ENCODE results near the gene FREM2.

The FREM2 gene

DNA sequence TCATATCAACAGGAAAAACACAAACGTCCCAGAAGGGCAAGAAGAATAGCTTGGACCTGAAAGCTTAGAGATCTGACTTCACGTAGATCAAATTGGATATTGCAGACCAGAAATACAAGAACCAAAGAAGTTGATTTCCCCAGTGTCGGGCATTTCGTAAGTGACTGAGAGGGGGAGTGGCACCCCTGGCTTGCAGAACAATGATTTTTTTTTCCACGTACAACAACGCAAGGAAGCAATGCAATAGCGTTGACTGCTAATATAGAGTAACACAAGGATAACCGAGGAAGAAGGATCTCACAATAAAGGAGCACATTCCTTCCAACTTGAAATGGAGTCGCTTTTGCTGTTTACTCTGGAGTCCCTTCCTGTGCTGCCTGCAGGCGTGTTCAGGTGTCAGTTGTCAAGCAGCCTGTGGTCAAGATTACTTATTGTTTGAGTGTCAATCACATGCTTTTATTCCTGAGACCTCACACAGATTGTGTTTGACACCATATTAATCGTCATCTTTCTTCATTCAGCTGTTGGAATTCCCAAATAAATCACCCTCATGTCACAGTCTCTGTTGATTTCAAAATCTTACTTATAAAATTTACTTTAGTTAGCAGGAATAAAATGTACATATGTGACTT is 139.4 kb downstream of the FREM2 start:
- DNase-seq (ENCODE audit: insufficient read length, low spot score) (no peak), FAIRE-seq (no peak)
- TF ChIP-seq SPI1 (IDR thresholded peaks at IDR 0.05; ENCODE audit: low read depth, low read length) (no peak), TAF1 (IDR thresholded peaks at IDR 0.05; ENCODE audit: low read depth, low read length) (no peak), POU2F2 (IDR thresholded peaks at IDR 0.05; ENCODE audit: low read depth, low read length) (no peak), POLR2AphosphoS5 (IDR thresholded peaks at IDR 0.05; ENCODE audit: low read depth, low read length) (no peak), POLR2A (IDR thresholded peaks at IDR 0.05; ENCODE audit: low read depth, low read length) (no peak), PAX5 (IDR thresholded peaks at IDR 0.05; ENCODE audit: insufficient read depth, low read length, severe bottlenecking) (no peak)

GRCh38 chr13:38830442-38831045 is 143.7 kb downstream of the FREM2 start:
- no peak for DNase-seq (ENCODE audit: insufficient read length, low spot score)
- TF ChIP-seq SPI1 (IDR thresholded peaks at IDR 0.05; ENCODE audit: low read depth, low read length) (no peak), POLR2A (IDR thresholded peaks at IDR 0.05; ENCODE audit: low read depth, low read length) (no peak), TAF1 (IDR thresholded peaks at IDR 0.05; ENCODE audit: low read depth, low read length) (no peak), POLR2AphosphoS5 (IDR thresholded peaks at IDR 0.05; ENCODE audit: low read depth, low read length) (no peak), POU2F2 (IDR thresholded peaks at IDR 0.05; ENCODE audit: low read depth, low read length) (no peak), PAX5 (IDR thresholded peaks at IDR 0.05; ENCODE audit: insufficient read depth, low read length, severe bottlenecking) (no peak)
- no peak for FAIRE-seq

- DNase-seq (ENCODE audit: insufficient read length, low spot score) (no peak), FAIRE-seq (no peak)
- TF ChIP-seq POLR2A (IDR thresholded peaks at IDR 0.05; ENCODE audit: low read depth, low read length) (no peak), TAF1 (IDR thresholded peaks at IDR 0.05; ENCODE audit: low read depth, low read length) (no peak), POLR2AphosphoS5 (IDR thresholded peaks at IDR 0.05; ENCODE audit: low read depth, low read length) (no peak), PAX5 (IDR thresholded peaks at IDR 0.05; ENCODE audit: insufficient read depth, low read length, severe bottlenecking) (no peak), POU2F2 (IDR thresholded peaks at IDR 0.05; ENCODE audit: low read depth, low read length) (no peak), SPI1 (IDR thresholded peaks at IDR 0.05; ENCODE audit: low read depth, low read length) (no peak)
Measured at GRCh38 chr13:38844581-38844980, 157.7 kb downstream of the FREM2 start.

- FAIRE-seq = no peak
- no peak for DNase-seq (ENCODE audit: insufficient read length, low spot score)
- TF ChIP-seq PAX5 (IDR thresholded peaks at IDR 0.05; ENCODE audit: insufficient read depth, low read length, severe bottlenecking) (no peak), TAF1 (IDR thresholded peaks at IDR 0.05; ENCODE audit: low read depth, low read length) (no peak), POU2F2 (IDR thresholded peaks at IDR 0.05; ENCODE audit: low read depth, low read length) (no peak), POLR2AphosphoS5 (IDR thresholded peaks at IDR 0.05; ENCODE audit: low read depth, low read length) (no peak), SPI1 (IDR thresholded peaks at IDR 0.05; ENCODE audit: low read depth, low read length) (no peak), POLR2A (IDR thresholded peaks at IDR 0.05; ENCODE audit: low read depth, low read length) (no peak)
Measured at GRCh38 chr13:38848360-38848759, 161.5 kb downstream of the FREM2 start.

DNA sequence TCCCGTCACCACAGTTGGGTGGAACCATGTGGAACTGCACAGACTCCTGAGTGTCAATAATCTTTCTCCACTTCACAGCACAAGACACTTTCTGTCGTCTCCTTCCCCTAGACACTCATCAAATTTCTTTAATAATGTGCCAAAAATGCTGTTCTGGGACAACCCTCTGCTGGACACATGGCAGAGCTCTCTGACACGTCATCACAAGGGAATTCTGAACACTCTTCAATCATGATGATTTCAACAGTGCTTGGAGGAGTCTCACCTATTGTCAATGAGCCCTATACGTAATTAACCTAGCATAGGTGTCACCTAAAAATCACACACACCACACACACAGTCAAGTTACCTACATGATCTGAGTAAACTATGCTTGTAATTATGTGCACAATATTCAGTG is 162.4 kb downstream of the FREM2 start:
- TF ChIP-seq POLR2AphosphoS5 (IDR thresholded peaks at IDR 0.05; ENCODE audit: low read depth, low read length) (no peak), TAF1 (IDR thresholded peaks at IDR 0.05; ENCODE audit: low read depth, low read length) (no peak), SPI1 (IDR thresholded peaks at IDR 0.05; ENCODE audit: low read depth, low read length) (no peak), PAX5 (IDR thresholded peaks at IDR 0.05; ENCODE audit: insufficient read depth, low read length, severe bottlenecking) (no peak), POLR2A (IDR thresholded peaks at IDR 0.05; ENCODE audit: low read depth, low read length) (no peak), POU2F2 (IDR thresholded peaks at IDR 0.05; ENCODE audit: low read depth, low read length) (no peak)
- DNase-seq (ENCODE audit: insufficient read length, low spot score) (no peak), FAIRE-seq (no peak)

DNA sequence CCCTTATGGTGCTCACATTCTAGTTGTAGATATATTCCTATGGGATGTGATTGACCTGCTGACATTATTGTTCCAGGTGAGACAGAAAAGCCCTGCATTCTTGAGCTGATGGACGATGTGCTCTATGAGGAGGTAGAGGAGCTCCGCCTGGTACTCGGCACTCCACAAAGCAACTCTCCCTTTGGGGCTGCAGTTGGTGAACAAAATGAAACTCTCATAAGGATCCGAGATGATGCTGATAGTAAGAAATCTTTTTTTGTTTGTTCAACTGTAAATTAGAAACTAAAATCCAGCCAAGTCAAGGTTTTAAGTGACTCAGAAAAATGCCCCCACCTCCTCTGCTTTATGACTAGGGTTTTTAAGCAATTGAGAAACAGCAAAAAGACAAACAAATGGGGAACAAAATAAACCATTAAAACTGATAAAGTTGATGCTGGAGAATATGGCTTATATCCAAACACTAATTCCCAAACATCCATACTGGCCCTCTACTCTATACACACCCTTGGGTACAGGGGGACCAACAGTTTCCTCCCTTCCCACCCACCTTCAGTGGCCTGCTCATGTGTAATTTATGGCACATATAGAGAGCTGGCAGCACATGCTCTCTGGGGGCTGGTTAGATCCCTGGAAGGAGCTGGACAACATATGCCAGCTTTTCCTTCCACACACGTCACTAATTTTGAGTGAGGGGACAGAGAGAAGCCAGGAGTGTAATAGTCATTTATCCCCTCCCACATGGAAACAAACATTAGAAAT is 164.2 kb downstream of the FREM2 start:
- DNase-seq (ENCODE audit: insufficient read length, low spot score) = no peak
- FAIRE-seq = no peak
- TF ChIP-seq POLR2A (IDR thresholded peaks at IDR 0.05; ENCODE audit: low read depth, low read length) = no peak
- no peak for TF ChIP-seq PAX5 (IDR thresholded peaks at IDR 0.05; ENCODE audit: insufficient read depth, low read length, severe bottlenecking)
- no peak for TF ChIP-seq TAF1 (IDR thresholded peaks at IDR 0.05; ENCODE audit: low read depth, low read length)
- TF ChIP-seq POU2F2 (IDR thresholded peaks at IDR 0.05; ENCODE audit: low read depth, low read length) = no peak
- TF ChIP-seq SPI1 (IDR thresholded peaks at IDR 0.05; ENCODE audit: low read depth, low read length) = no peak
- no peak for TF ChIP-seq POLR2AphosphoS5 (IDR thresholded peaks at IDR 0.05; ENCODE audit: low read depth, low read length)

- FAIRE-seq = no peak
- DNase-seq (ENCODE audit: insufficient read length, low spot score) = no peak
- TF ChIP-seq POU2F2 (IDR thresholded peaks at IDR 0.05; ENCODE audit: low read depth, low read length) = no peak
- no peak for TF ChIP-seq PAX5 (IDR thresholded peaks at IDR 0.05; ENCODE audit: insufficient read depth, low read length, severe bottlenecking)
- TF ChIP-seq POLR2A (IDR thresholded peaks at IDR 0.05; ENCODE audit: low read depth, low read length) = no peak
- TF ChIP-seq TAF1 (IDR thresholded peaks at IDR 0.05; ENCODE audit: low read depth, low read length) = no peak
- no peak for TF ChIP-seq POLR2AphosphoS5 (IDR thresholded peaks at IDR 0.05; ENCODE audit: low read depth, low read length)
- no peak for TF ChIP-seq SPI1 (IDR thresholded peaks at IDR 0.05; ENCODE audit: low read depth, low read length)
Measured at GRCh38 chr13:38854226-38854625, 167.3 kb downstream of the FREM2 start.

- FAIRE-seq (no peak), DNase-seq (ENCODE audit: insufficient read length, low spot score) (no peak)
- no peak for TF ChIP-seq POU2F2 (IDR thresholded peaks at IDR 0.05; ENCODE audit: low read depth, low read length)
- TF ChIP-seq TAF1 (IDR thresholded peaks at IDR 0.05; ENCODE audit: low read depth, low read length) = no peak
- no peak for TF ChIP-seq POLR2A (IDR thresholded peaks at IDR 0.05; ENCODE audit: low read depth, low read length)
- no peak for TF ChIP-seq POLR2AphosphoS5 (IDR thresholded peaks at IDR 0.05; ENCODE audit: low read depth, low read length)
- no peak for TF ChIP-seq PAX5 (IDR thresholded peaks at IDR 0.05; ENCODE audit: insufficient read depth, low read length, severe bottlenecking)
- TF ChIP-seq SPI1 (IDR thresholded peaks at IDR 0.05; ENCODE audit: low read depth, low read length) = no peak
Measured at GRCh38 chr13:38856065-38856464, 169.2 kb downstream of the FREM2 start.

DNA sequence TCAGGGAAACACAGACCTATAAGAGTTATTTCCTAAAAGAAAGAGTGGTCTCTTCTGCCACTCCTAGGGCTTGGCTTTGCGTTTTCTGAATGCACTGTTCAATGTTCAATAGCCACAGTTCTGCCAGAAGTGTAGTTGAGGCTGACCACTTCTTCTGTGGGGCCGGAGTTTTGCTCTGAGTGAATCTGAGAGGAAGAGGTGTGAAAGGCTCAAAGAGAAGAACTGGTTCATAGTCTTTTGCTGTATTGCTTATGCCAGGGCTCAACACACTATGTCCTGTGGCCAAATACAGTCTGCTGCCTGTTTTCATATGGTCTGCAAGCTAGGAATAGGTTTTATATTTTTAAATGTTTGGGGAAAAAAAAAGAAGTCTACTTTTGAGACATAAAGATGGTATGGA is 175.6 kb downstream of the FREM2 start:
- no peak for DNase-seq (ENCODE audit: insufficient read length, low spot score)
- FAIRE-seq = no peak
- TF ChIP-seq POLR2AphosphoS5 (IDR thresholded peaks at IDR 0.05; ENCODE audit: low read depth, low read length) = no peak
- no peak for TF ChIP-seq TAF1 (IDR thresholded peaks at IDR 0.05; ENCODE audit: low read depth, low read length)
- no peak for TF ChIP-seq SPI1 (IDR thresholded peaks at IDR 0.05; ENCODE audit: low read depth, low read length)
- TF ChIP-seq POLR2A (IDR thresholded peaks at IDR 0.05; ENCODE audit: low read depth, low read length) = no peak
- no peak for TF ChIP-seq POU2F2 (IDR thresholded peaks at IDR 0.05; ENCODE audit: low read depth, low read length)
- no peak for TF ChIP-seq PAX5 (IDR thresholded peaks at IDR 0.05; ENCODE audit: insufficient read depth, low read length, severe bottlenecking)
